ENCODE data around the gene MAP3K12. TPM values are rescaled to one million over a fixed set of nuclear protein-coding genes. Genes with fewer than 3 reads are reported as not detected.
A peak's percentile ranks its signal among the peaks of the same experiment; 100 is the strongest.
"Not testable (repeated sequence)": the region's sequence is repeated elsewhere in the genome, so short reads cannot be mapped to it uniquely, and the experiment has no call there.

MAP3K12 gene
- total RNA-seq, 1 donor from 2014 or later = 11.1 TPM

DNA sequence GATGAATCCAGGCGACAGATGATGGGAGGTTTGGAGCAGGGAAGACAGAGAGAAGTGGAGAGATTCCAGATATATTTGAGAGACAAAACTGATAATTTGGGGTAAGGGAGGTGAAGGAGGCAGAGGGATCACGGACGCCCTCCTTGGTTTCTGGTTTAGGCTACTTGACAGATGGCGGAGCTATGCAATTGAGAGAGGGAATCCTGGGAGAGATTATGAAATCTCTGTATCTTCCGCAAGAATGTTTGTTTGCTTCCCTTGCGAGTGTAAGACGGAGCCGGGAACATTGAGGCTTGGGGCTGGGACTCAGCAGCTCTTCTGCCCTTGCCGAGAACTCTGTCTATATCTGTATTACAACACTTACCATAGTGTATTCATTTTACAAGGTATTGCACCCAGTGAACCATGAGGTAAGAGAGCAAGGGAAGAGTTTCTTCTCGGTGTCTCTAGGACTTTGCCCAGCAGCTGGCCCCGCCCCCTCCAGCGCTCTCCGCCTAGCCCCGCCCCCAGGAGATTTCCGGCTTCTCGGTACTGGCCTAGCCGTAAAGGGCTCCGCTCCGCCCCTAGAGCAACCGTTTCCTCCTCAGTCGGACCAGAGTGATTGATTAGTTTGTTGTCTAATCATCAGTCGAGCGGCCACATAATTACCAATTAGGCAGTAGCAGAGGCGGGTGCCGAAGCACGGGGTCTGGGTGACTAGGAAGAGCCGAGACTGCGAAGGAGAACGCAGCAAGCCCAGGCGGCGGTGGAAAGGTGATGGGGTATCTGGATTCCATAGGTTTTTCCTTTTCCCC, 58.0 kb downstream of the MAP3K12 start, which contains the start of gene PRR13:
PRR13 (plus strand) TSS at position 695 of the 794 bp plus-strand sequence. CDS start 981 bp downstream, outside the sequence.
- peak within 1 kb of the TSS; percentile 96 for H3K27ac Mint-ChIP-seq (ENCODE audit: unreplicated experiment)
- peak within 1 kb of the TSS; percentile 88 for H3K4me3 ChIP-seq (ENCODE audit: insufficient read depth, low read depth, low read length)
- H3K4me1 ChIP-seq (ENCODE audit: insufficient read depth, low read length) = peaks cover 5% of the 10 kb centered on the region
- H3K9me3 ChIP-seq (ENCODE audit: insufficient read depth, low read depth, low read length) = no peaks in the 10 kb centered on the region
- peaks cover 19% of the 10 kb centered on the region for H4K20me1 ChIP-seq (ENCODE audit: insufficient read depth, low read length)
- H3K27me3 ChIP-seq (ENCODE audit: insufficient read depth, low read length) = no peaks in the 10 kb centered on the region
- peaks cover 7% of the 10 kb centered on the region for H3K36me3 ChIP-seq (ENCODE audit: insufficient read depth, low read length)
- H3K9me3 Mint-ChIP-seq (ENCODE audit: unreplicated experiment) = no peaks in the 10 kb centered on the region
- H3K4me3 Mint-ChIP-seq (ENCODE audit: unreplicated experiment) = peak within 1 kb of the TSS; percentile 97
- H3K9ac ChIP-seq (ENCODE audit: low read length) = peak within 1 kb of the TSS; percentile 85
- H3K27me3 Mint-ChIP-seq (ENCODE audit: low read depth, unreplicated experiment) = no peaks in the 10 kb centered on the region
- peak within 1 kb of the TSS; percentile 91 for H3K4me2 ChIP-seq (ENCODE audit: low read length)
- peaks cover 27% of the 10 kb centered on the region for H3K79me2 ChIP-seq (ENCODE audit: insufficient read depth, low read length)
- H2AFZ ChIP-seq (ENCODE audit: low read depth, low read length) = peak within 1 kb of the TSS; percentile 81
- FAIRE-seq (no peak), DNase-seq (ENCODE audit: low read depth) (peak; percentile 97)
- H3K27ac ChIP-seq (ENCODE audit: low read depth, low read length) = peak within 1 kb of the TSS; percentile 55
- TF ChIP-seq EZH2 (IDR thresholded peaks at IDR 0.05; ENCODE audit: insufficient read depth, low read length) = no peak
- TF ChIP-seq, protein P1, sequence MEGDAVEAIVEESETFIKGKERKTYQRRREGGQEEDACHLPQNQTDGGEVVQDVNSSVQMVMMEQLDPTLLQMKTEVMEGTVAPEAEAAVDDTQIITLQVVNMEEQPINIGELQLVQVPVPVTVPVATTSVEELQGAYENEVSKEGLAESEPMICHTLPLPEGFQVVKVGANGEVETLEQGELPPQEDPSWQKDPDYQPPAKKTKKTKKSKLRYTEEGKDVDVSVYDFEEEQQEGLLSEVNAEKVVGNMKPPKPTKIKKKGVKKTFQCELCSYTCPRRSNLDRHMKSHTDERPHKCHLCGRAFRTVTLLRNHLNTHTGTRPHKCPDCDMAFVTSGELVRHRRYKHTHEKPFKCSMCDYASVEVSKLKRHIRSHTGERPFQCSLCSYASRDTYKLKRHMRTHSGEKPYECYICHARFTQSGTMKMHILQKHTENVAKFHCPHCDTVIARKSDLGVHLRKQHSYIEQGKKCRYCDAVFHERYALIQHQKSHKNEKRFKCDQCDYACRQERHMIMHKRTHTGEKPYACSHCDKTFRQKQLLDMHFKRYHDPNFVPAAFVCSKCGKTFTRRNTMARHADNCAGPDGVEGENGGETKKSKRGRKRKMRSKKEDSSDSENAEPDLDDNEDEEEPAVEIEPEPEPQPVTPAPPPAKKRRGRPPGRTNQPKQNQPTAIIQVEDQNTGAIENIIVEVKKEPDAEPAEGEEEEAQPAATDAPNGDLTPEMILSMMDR (IDR thresholded peaks at IDR 0.05; ENCODE audit: insufficient read depth, low read depth, low read length) = no peak
- H3K4me1 Mint-ChIP-seq (ENCODE audit: low read depth, unreplicated experiment) = peaks cover 18% of the 10 kb centered on the region
- H3K36me3 Mint-ChIP-seq (ENCODE audit: low read depth, unreplicated experiment) = peaks cover 15% of the 10 kb centered on the region

DNA sequence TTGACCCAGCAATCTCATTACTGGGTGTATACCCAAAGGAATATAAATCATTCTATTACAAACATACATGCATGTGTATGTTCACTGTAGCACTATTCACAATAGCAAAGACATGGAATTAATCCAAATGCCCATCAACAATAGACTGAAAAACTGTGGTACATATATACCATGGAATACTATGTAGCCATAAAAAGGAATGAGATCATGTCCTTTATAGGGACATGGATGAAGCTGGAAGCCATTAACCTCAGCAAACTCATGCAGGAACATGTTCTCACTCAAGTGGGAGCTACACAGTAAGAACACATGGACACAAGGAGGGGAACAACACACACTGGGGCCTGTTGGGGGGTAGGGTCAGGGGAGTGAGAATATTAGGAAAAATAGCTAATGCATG, 59.7 kb downstream of the MAP3K12 start:
- not testable (repeated sequence) for H3K27me3 ChIP-seq (ENCODE audit: insufficient read depth, low read length); H3K36me3 ChIP-seq (ENCODE audit: insufficient read depth, low read length); H3K4me2 ChIP-seq (ENCODE audit: low read length); H4K20me1 ChIP-seq (ENCODE audit: insufficient read depth, low read length); H3K4me1 ChIP-seq (ENCODE audit: insufficient read depth, low read length); DNase-seq (ENCODE audit: low read depth); H3K36me3 Mint-ChIP-seq (ENCODE audit: low read depth, unreplicated experiment); H3K9me3 ChIP-seq (ENCODE audit: insufficient read depth, low read depth, low read length); H3K27ac ChIP-seq (ENCODE audit: low read depth, low read length); H3K9me3 Mint-ChIP-seq (ENCODE audit: unreplicated experiment); FAIRE-seq; H2AFZ ChIP-seq (ENCODE audit: low read depth, low read length); H3K4me3 Mint-ChIP-seq (ENCODE audit: unreplicated experiment); H3K27ac Mint-ChIP-seq (ENCODE audit: unreplicated experiment); H3K9ac ChIP-seq (ENCODE audit: low read length); H3K27me3 Mint-ChIP-seq (ENCODE audit: low read depth, unreplicated experiment); H3K4me3 ChIP-seq (ENCODE audit: insufficient read depth, low read depth, low read length)
- peaks cover 23% of the 10 kb centered on the region for H3K79me2 ChIP-seq (ENCODE audit: insufficient read depth, low read length)
- peaks cover 14% of the 10 kb centered on the region for H3K4me1 Mint-ChIP-seq (ENCODE audit: low read depth, unreplicated experiment)

- not testable (repeated sequence) for DNase-seq (ENCODE audit: low read depth); H3K27ac Mint-ChIP-seq (ENCODE audit: unreplicated experiment); H3K4me3 Mint-ChIP-seq (ENCODE audit: unreplicated experiment); H3K9ac ChIP-seq (ENCODE audit: low read length); H3K36me3 ChIP-seq (ENCODE audit: insufficient read depth, low read length); H3K4me1 Mint-ChIP-seq (ENCODE audit: low read depth, unreplicated experiment); H3K4me1 ChIP-seq (ENCODE audit: insufficient read depth, low read length); H3K36me3 Mint-ChIP-seq (ENCODE audit: low read depth, unreplicated experiment); H4K20me1 ChIP-seq (ENCODE audit: insufficient read depth, low read length); H2AFZ ChIP-seq (ENCODE audit: low read depth, low read length); H3K27me3 Mint-ChIP-seq (ENCODE audit: low read depth, unreplicated experiment); H3K79me2 ChIP-seq (ENCODE audit: insufficient read depth, low read length); H3K9me3 ChIP-seq (ENCODE audit: insufficient read depth, low read depth, low read length); H3K27me3 ChIP-seq (ENCODE audit: insufficient read depth, low read length); H3K9me3 Mint-ChIP-seq (ENCODE audit: unreplicated experiment); FAIRE-seq; H3K27ac ChIP-seq (ENCODE audit: low read depth, low read length); H3K4me3 ChIP-seq (ENCODE audit: insufficient read depth, low read depth, low read length); H3K4me2 ChIP-seq (ENCODE audit: low read length)
Observed at GRCh38 chr12:53435326-53435725, 63.9 kb downstream of the MAP3K12 start.
